ENCODE data around the gene ACTL10. TPM values are rescaled to one million over a fixed set of nuclear protein-coding genes. Genes with fewer than 3 reads are reported as not detected.

Gene ACTL10
- total and polyA plus RNA-seq, 2 of the 13 experiments (the other 11 are each of a cell fraction or from before 2014, with no cell fraction given), result not detected

GRCh38 chr20:33663161-33664084 is 3.3 kb upstream of the ACTL10 start (continued):
- TF ChIP-seq MAX (IDR thresholded peaks at IDR 0.05), result peak; percentile 84
- TF ChIP-seq GLI4 (CRISPR knock-in tag; IDR thresholded peaks at IDR 0.05; ENCODE audit: borderline replicate concordance), result peak; percentile 97
- peak; percentile 78; the same call in 1 of the 2 replicates for TF ChIP-seq ZNF253 (CRISPR knock-in tag; IDR thresholded peaks at IDR 0.05; ENCODE audit: borderline replicate concordance)
- peak; percentile 78 for TF ChIP-seq KMT2B (CRISPR knock-in tag; IDR thresholded peaks at IDR 0.05)
- no peak; the same call in 1 of the 2 replicates for TF ChIP-seq THRA (CRISPR knock-in tag; IDR thresholded peaks at IDR 0.05; ENCODE audit: borderline replicate concordance)
- TF ChIP-seq LCORL (IDR thresholded peaks at IDR 0.05), result no peak
- TF ChIP-seq LCORL (CRISPR knock-in tag; IDR thresholded peaks at IDR 0.05), result peak; percentile 45; the same call in 1 of the 2 replicates
- peak; percentile 27; the same call in 1 of the 2 replicates for TF ChIP-seq ZNF746 (CRISPR knock-in tag; IDR thresholded peaks at IDR 0.05)
- no peak; the same call in 1 of the 2 replicates for TF ChIP-seq DMAP1 (CRISPR knock-in tag; IDR thresholded peaks at IDR 0.05)
- TF ChIP-seq HIVEP1 (CRISPR knock-in tag; IDR thresholded peaks at IDR 0.05), result peak; percentile 76
- peak; percentile 80 for TF ChIP-seq ZBTB20 (CRISPR knock-in tag; IDR thresholded peaks at IDR 0.05; ENCODE audit: borderline replicate concordance, low read depth)
- TF ChIP-seq BATF2 (CRISPR knock-in tag; IDR thresholded peaks at IDR 0.05), result peak; percentile 91
- peak; percentile 8 for TF ChIP-seq DBP (CRISPR knock-in tag; IDR thresholded peaks at IDR 0.05; ENCODE audit: not compliant biosample characterization)
- peak; percentile 82; the same call in 1 of the 2 replicates for TF ChIP-seq HOXA9 (CRISPR knock-in tag; IDR thresholded peaks at IDR 0.05; ENCODE audit: borderline replicate concordance)
- no peak; the same call in 1 of the 2 replicates for TF ChIP-seq FOXO1 (CRISPR knock-in tag; IDR thresholded peaks at IDR 0.05)
- no peak for TF ChIP-seq NR2F6 (IDR thresholded peaks at IDR 0.05)
- no peak; the same call in 1 of the 2 replicates for TF ChIP-seq NR2F6 (CRISPR knock-in tag; IDR thresholded peaks at IDR 0.05)
- 0 out of 2 replicates have a peak, but pooled peaks have one; percentile 20 for TF ChIP-seq AHR (CRISPR knock-in tag; IDR thresholded peaks at IDR 0.05)
- TF ChIP-seq GATAD1 (CRISPR knock-in tag; IDR thresholded peaks at IDR 0.05), result peak; percentile 78
- TF ChIP-seq TBX3 (IDR thresholded peaks at IDR 0.05; ENCODE audit: borderline replicate concordance), result no peak
- TF ChIP-seq ZNF691 (CRISPR knock-in tag; IDR thresholded peaks at IDR 0.05; ENCODE audit: borderline replicate concordance, low read depth), result peak; percentile 54; the same call in 1 of the 2 replicates
- TF ChIP-seq GTF3A (CRISPR knock-in tag; conservative IDR thresholded peaks at IDR 0.05), result no peak
- TF ChIP-seq ZNF10 (CRISPR knock-in tag; IDR thresholded peaks at IDR 0.05; ENCODE audit: borderline replicate concordance, low read depth), result no peak
